GM18870 (cell line): ENCODE results near the gene C4orf50.
"Not testable (repeated sequence)": the region's sequence is repeated elsewhere in the genome, so short reads cannot be mapped to it uniquely, and the experiment has no call there.

Source experiments
- ATAC-seq: cut with Tn5 transposase; IDR thresholded peaks from one replicate; pipeline ENCODE4 v1.9.1; 2021; ENCODE audit warnings: moderate library complexity; ENCODE audit not compliant: unreplicated experiment

The C4orf50 gene

DNA sequence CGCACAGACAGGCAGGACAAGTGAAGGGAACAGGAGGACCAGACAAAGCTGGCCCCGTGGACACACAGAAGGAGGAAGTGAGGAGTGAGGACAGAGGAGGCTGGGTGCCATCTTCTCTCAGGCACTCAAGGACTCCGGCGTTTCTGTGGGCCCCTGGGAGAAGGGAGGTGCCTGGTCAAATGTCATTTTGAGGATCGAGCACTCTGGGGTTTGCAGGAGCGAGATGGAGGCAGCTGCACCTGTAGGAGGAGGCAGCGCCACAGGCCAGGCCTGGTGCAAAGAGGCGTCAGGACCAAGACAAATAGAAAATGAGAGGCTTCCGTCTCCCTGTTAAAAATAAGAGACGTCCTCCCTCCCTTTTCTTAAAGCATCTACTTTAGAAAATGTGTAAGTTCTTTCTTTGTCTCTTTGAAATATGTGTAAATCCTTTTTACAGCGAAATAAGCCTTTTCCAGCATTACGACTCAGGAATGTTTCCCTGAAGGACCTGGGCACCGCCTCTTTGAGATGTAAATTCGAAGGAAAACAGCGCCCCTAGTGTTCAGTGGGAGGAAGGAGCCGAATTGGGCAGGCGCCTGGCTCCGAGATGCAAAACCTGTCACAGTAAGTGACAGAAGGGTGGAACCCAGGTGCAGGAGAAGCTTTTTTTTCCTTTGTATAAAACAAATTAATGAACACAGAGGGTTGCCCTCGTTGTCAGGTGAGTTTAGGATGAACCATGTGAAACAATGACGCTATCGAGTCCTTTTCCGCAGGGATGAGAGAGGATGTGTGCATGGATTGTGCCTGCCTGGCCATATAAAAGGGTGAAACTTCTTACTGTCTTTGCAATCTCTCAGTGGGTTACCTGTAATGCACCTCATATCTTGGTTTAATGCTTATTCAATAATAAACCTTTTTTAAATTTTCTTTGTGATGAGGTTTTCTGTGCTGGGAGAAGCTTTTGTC, 1.4 kb upstream of the C4orf50 start:
- ATAC-seq = no peak

DNA sequence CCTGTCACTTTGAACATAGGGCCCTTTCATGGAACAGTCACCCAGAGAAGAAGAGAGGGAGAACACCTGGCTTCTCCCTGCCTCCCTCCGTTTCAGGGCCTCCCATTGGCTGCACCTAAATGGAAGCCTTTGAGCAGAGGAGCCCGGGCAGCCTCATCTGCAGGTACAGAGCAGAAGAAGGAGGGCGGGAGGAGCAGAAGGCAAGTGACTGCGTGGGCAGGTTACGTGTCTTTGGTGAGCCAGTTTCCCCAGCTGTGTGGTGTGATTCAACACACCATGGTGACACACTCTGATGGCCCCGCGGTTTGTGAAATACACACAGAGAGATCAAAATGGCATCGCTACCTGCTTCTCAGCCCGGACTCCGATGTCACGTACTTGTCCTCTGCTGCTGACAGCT, 431 bp downstream of the C4orf50 start:
- ATAC-seq = no peak

DNA sequence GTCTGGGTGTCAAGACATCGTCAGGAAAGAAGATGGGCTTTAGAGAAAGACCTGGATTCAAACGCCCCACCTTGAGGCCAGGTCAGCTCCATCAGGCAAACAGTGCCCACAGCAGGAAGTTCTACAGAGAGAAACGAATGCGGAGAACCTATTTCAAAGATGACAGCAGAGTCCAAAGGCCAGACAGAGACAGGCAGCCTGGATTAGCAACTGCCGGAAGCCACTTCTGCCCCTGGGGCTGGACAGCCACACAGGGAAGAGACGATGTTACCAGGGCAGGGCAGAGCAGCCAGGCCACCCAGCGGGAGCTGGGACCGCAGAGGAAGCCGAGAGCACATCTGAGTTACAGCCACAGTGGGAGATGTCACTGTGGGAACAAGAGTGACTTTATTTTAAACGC, 1.2 kb downstream of the C4orf50 start:
- ATAC-seq = no peak

GRCh38 chr4:6013564-6013963, 4.7 kb downstream of the C4orf50 start:
- no peak for ATAC-seq

DNA sequence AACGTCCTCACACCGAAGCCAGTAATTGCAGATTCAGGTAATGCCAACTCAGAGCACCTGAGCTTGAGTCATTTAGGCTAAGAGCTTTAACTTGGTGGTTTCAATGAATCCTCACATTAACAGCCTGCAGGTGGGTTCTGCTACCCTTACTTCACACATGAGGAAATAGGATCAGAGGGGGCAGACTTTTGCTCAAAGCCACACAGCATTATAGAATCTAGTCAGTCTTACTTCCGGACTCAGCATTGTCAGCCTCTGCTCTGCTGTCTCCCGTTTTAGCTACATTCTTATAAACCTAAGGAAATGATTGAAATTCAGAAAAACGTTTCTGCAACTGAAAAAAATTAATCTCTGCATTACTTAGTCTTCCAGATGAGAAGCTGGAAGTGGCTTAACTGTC, 6.0 kb downstream of the C4orf50 start:
- ATAC-seq = no peak

DNA sequence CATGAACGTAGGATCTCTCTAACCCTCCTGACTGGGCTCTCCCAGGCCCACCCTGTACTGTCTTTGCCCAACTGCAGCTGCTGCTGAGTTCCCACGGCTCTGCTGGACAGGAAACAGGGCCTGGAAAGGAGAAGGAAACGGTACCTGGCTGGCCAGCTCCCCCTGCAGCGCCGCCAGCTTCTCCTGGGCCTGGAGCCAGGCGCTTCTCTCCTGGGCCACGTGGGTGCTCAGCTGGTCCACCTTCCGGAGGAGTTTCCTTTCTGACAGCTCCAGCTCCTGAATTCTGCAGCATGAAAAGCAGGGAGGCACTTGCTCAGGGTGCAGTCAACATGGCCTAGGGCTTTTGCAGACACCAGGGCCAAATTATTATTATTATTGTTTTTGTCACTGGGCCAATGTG, 6.5 kb downstream of the C4orf50 start:
- ATAC-seq = no peak

DNA sequence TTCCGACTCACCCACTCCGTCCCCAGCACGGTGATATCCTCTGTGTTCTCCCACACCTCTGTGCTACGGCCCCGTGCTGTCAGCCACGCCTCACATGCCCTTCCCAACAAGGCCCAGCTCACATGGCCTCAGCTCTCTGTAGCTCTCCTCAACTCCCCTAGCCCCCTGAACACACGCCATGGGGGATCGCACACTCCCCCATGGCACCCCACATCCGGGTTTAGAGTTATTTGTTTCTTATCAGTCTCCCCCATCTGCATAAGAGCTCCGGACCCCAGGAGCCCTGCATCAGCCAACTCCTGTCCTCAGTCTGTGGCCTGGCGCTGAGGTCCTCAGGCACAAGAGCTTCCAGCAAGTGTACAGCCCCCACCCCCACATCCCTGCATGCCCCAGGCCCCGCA, 7.0 kb downstream of the C4orf50 start:
- no peak for ATAC-seq

GRCh38 chr4:6010789-6011188, 7.4 kb downstream of the C4orf50 start:
- no peak for ATAC-seq

- no peak for ATAC-seq
Measured at GRCh38 chr4:6009452-6009851, 8.8 kb downstream of the C4orf50 start.

GRCh38 chr4:6008766-6009385, 9.4 kb downstream of the C4orf50 start:
- ATAC-seq = no peak

DNA sequence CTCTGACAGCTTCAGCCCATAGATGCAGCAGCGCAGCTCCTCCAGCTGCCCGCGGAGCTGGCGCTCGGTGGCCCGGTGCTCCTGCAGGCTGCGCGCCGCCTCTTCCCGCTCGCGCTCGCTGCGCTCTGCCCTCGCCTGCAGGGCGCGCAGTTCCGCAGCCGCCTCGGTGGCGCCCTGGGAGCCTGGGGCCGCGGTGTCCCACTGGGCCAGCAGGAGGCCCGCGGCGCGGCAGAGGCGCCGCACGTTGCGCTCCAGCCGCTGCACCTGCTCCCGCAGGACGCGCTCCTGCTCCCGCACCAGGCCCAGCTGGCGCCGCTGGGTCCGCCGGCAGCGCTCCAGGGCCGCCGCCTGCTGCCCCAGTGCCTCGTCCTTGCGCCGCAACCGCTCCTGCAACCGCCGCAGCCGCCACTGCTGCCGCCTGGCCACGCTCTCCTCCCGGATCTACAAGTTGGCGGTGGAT, 10.1 kb downstream of the C4orf50 start:
- ATAC-seq = no peak

GRCh38 chr4:6005175-6005574, 13.1 kb downstream of the C4orf50 start:
- ATAC-seq = no peak

DNA sequence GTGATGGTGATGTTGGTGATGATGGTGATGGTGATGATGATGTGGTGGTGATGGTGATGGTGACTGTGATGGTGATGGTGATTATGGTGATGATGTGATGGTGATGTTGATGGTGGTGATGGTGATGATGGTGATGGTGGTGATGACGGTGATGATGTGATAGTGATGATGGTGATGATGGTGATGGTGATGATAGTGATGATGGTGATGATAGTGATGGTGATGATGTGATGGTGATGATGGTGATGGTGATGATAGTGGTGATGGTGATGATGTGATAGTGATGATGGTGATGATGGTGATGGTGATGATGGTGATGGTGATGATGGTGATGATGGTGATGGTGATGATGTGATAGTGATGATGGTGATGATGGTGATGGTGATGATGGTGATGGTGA, 14.7 kb downstream of the C4orf50 start:
- ATAC-seq = not testable (repeated sequence)

- no peak for ATAC-seq
Measured at GRCh38 chr4:6002926-6003325, 15.3 kb downstream of the C4orf50 start.

- no peak for ATAC-seq
Measured at GRCh38 chr4:6002492-6002833, 15.8 kb downstream of the C4orf50 start.

DNA sequence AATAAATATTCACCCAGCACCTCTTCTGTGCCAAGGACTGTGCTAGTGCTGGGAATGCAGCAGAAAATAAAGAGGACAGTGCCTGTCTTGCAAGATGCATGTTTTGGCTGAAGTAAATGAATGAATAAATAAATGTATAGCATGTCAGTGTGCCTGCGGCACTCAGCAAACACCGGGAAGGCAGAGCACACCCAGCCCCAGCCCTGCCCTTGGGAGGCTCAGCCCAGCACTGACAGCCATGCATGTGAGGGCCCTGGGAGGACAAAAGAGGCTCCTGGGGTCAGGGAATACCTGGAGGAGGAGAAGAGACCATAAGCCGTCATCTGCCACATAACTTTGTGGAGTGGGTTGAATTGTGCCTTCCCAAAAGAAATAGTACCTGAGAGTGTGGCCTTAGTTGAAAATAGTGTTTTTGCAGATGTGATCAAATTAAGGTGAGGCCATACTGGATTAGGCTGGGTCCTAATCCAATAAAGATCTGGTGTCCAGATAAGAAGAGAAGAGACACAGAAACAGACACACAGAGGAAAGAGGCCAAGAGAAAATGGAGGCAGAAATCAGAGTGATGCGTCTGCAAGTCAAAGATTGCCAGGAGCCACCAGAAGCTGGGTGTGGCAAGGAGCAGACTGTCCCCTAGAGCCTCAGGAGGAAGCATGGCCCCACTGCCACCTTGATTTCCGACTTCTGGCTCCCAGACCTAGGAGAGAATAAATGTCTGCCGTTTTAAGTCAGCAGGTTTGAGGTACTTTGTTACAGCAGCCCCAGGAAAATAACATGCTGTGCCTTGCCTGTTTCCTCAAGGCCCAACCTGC, 16.3 kb downstream of the C4orf50 start:
- no peak for ATAC-seq

GRCh38 chr4:5999830-6000365, 18.3 kb downstream of the C4orf50 start:
- no peak for ATAC-seq

GRCh38 chr4:5999356-5999755, 18.9 kb downstream of the C4orf50 start:
- no peak for ATAC-seq

- peak; percentile 63 for ATAC-seq
Measured at GRCh38 chr4:5998333-5998936, 19.8 kb downstream of the C4orf50 start.

GRCh38 chr4:5996641-5997040, 21.6 kb downstream of the C4orf50 start:
- no peak for ATAC-seq
